Spleen (tissue), 13 donors: ENCODE results near the gene DUSP2. TPM values are rescaled to one million over a fixed set of nuclear protein-coding genes. Genes with fewer than 3 reads are reported as not detected.

Source experiments
- DNase-seq: peaks from one replicate; pipeline ENCODE4 v3.0.0-alpha.2; 2020
- H3K27ac ChIP-seq, 8 donors: fragments of 200-600 bp; sonication (generic) in 7 of 8; 1 replicate in 4 of 8; 2 replicates in 4 of 8; pipeline versions ENCODE4 v1.5.0 to v1.8.0; 2016 to 2021; ENCODE audit warnings: inconsistent platforms in 4 of 8, mild to moderate bottlenecking in 4 of 8, moderate library complexity in 1 of 8
- H3K27me3 ChIP-seq, 7 donors: fragments of 200-600 bp; sonication (generic) in 6 of 7; replicated peaks in 1 of 7; 1 replicate in 4 of 7; 2 replicates in 3 of 7; pipeline versions ENCODE4 v1.5.0 to v1.8.0; 2016 to 2021; ENCODE audit warnings: inconsistent platforms in 3 of 7, mild to moderate bottlenecking in 1 of 7
- H3K36me3 ChIP-seq, 6 donors: fragments of 200-600 bp; sonication (generic) in 5 of 6; 1 replicate in 4 of 6; 2 replicates in 2 of 6; pipeline versions ENCODE4 v1.5.0 to v1.8.0; 2016 to 2021; ENCODE audit warnings: inconsistent platforms in 2 of 6
- H3K4me1 ChIP-seq, 6 donors: fragments of 200-600 bp; sonication (generic) in 5 of 6; 1 replicate in 3 of 6; 2 replicates in 3 of 6; pipeline versions ENCODE4 v1.5.0 to v1.8.0; 2016 to 2021; ENCODE audit warnings: inconsistent platforms in 3 of 6
- H3K4me3 ChIP-seq, 8 donors: fragments of 200-600 bp; sonication (generic) in 7 of 8; 1 replicate in 4 of 8; 2 replicates in 4 of 8; pipeline versions ENCODE4 v1.5.0 to v1.8.0; 2016 to 2021; ENCODE audit warnings: inconsistent platforms in 4 of 8, mild to moderate bottlenecking in 4 of 8, moderate library complexity in 2 of 8
- H3K9me3 ChIP-seq, 8 donors: fragments of 200-600 bp; sonication (generic) in 7 of 8; 1 replicate in 4 of 8; 2 replicates in 4 of 8; pipeline versions ENCODE4 v1.5.0 to v1.8.0; 2016 to 2021; ENCODE audit warnings: inconsistent platforms in 4 of 8
- POLR2A ChIP-seq, 3 donors: fragments of 450-650 bp; IDR thresholded peaks; one replicate each; pipeline ENCODE4 v1.5.1; 2017; ENCODE audit warnings: antibody characterized with exemption in 3 of 3, mild to moderate bottlenecking in 1 of 3
- POLR2AphosphoS5 ChIP-seq, 3 donors: sonication (generic); formaldehyde crosslinking; IDR thresholded peaks; one replicate each; pipeline ENCODE4 v1.5.1; 2017; ENCODE audit warnings: antibody characterized with exemption in 3 of 3
- WGBS, 5 donors: extraction: QIAGEN DNeasy Blood & Tissue Kit in 3 of 5; methylation state at CpG; one replicate each; pipeline versions ENCODE4 v1.1.5 to v1.1.7; 2013 to 2018; 5-methylcytosine and 5-hydroxymethylcytosine counted together
- intact Hi-C: fragments of 100-400 bp; cut with DNase I; formaldehyde crosslinking; loops from one replicate; pipeline ENCODE4 v1.15.0; 2023; ENCODE audit warnings: low total_unique reads
- long read RNA-seq, 2 donors: transcript quantifications; one replicate each; lab custom pipeline, GENCODE V29; 2026
- polyA plus RNA-seq, 3 donors: library from polyadenylated mRNA; stranded (reverse); fragments of 200-250 nt; gene quantifications; one replicate each; pipeline ENCODE4 v1.2.1, GENCODE V29; 2013
- total RNA-seq, 7 donors: library from RNA; depleted of rRNA in 3 of 7; stranded (reverse); fragments of >200 nt in 3 of 7; fragmentation: NEBNext Ultra II Directional in 4 of 7; extraction: Animal tissue kit (Norgen Biotek cat#: 25700) in 4 of 7; gene quantifications; one replicate each; pipeline versions ENCODE4 v1.1.0 to v1.2.1, GENCODE V29; 2016 to 2021
- TF ChIP-seq, protein P1 (sequence below), 11 experiments: fragments of 200-600 bp in 7 of 11; fragments of 450-650 bp in 4 of 11; sonication (generic) in 4 of 11; IDR thresholded peaks in 8 of 11; conservative IDR thresholded peaks in 3 of 11; 1 replicate in 7 of 11; 2 replicates in 4 of 11; pipeline versions ENCODE4 v1.4.0 to v1.8.0; 2016 to 2021; ENCODE audit warnings: antibody characterized with exemption in 11 of 11, inconsistent platforms in 4 of 11, mild to moderate bottlenecking in 1 of 11
- donor health status: healthy with polysubstance abuse.
- donor health status: DM: no; HTN: no; CAD: no; lungs with moderate emphysema.
- donor health status: DM: no; HTN: no; CAD: no.
- donor health status: Bipolar disorder and iron deficiency.
- donor health status: healthy.
- donor health status: DM: no; HTN: no; CAD: no.
- donor health status: DM: yes; HTN: yes; CAD: no.

Gene DUSP2, protein sequence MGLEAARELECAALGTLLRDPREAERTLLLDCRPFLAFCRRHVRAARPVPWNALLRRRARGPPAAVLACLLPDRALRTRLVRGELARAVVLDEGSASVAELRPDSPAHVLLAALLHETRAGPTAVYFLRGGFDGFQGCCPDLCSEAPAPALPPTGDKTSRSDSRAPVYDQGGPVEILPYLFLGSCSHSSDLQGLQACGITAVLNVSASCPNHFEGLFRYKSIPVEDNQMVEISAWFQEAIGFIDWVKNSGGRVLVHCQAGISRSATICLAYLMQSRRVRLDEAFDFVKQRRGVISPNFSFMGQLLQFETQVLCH
- total RNA-seq, result 10 to 100 TPM; 27.2 to 88.0 (median 45.0) TPM
- 10 to 100 TPM; 24.2 to 60.8 (median 47.6) TPM for polyA plus RNA-seq
- long read RNA-seq, donor 1, transcript DUSP2-201 (4 exons, 1,688 nt), result major isoform, 6 of 6 reads
- long read RNA-seq, donor 1, partial matches to known transcripts, result 0 of 6 reads
- long read RNA-seq, donor 1, other reads (novel, unspliced or antisense), result 0 of 6 reads
- long read RNA-seq, donor 2, transcript DUSP2-201 (4 exons, 1,688 nt), result major isoform, 11 of 11 reads
- long read RNA-seq, donor 2, partial matches to known transcripts, result 0 of 11 reads
- long read RNA-seq, donor 2, other reads (novel, unspliced or antisense), result 0 of 11 reads

DNA sequence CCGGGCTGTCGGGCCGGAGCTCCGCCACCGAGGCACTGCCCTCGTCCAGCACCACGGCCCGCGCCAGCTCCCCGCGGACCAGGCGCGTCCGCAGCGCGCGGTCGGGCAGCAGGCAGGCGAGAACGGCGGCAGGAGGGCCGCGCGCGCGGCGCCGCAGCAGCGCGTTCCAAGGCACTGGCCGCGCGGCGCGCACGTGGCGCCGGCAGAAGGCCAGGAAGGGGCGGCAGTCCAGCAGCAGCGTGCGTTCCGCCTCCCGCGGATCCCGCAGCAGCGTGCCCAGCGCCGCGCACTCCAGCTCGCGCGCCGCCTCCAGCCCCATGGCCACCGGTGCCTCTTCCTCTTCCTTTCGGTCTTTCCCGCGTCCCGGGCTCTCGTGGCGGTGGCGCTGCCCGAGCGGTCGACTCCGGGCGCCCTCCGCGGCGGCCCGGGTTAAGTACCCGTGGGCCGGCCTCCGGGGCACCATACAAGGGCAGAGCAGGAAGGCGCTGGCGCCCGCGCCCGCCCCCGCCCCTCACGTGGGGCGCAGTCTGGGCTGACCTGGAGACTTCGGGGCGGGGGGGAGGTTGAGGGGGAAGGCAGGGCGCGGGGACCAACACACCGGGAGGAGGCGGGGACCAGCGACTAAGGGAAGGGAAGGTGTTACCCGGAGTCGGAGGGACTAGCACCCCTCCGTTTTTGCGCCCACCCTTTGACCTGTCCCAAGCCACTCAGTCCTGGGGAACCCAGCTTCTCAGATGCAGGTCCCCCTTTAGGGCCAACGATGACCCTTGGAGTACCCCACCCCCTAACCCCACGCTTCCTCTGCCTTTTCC lies at the start of gene DUSP2:
Gene DUSP2, minus strand, starts transcription at position 405 of the 812 bp plus-strand sequence. Its CDS starts 86 bp downstream, at position 319.
- Histone ChIP-seq H3K27ac (peak within 1 kb of the TSS; percentile 74 to 95 (median 86)), H3K36me3 (peaks cover 0 to 33% (median 0%) of the 10 kb centered on the region in 6 donors), H3K27me3 (no peaks in the 10 kb centered on the region), H3K4me3 (peak within 1 kb of the TSS; percentile 58 to 91 (median 67)), H3K4me1 (peaks cover 27 to 86% (median 72%) of the 10 kb centered on the region in 6 donors), H3K9me3 (no peaks in the 10 kb centered on the region)
- intact Hi-C loops, result no loop called here
- WGBS, 5 donors, result 0 to 5% (median 1%) methylated on average over 21 to 94 of the region's 94 CpGs
- DNase-seq, result peak; percentile 96
- TF ChIP-seq POLR2A (IDR thresholded peaks at IDR 0.05), result peak in 2 of 3 donors; percentile 96
- peak; percentile 98 to 99 (median 98) for TF ChIP-seq POLR2AphosphoS5 (IDR thresholded peaks at IDR 0.05)
- TF ChIP-seq, protein P1, sequence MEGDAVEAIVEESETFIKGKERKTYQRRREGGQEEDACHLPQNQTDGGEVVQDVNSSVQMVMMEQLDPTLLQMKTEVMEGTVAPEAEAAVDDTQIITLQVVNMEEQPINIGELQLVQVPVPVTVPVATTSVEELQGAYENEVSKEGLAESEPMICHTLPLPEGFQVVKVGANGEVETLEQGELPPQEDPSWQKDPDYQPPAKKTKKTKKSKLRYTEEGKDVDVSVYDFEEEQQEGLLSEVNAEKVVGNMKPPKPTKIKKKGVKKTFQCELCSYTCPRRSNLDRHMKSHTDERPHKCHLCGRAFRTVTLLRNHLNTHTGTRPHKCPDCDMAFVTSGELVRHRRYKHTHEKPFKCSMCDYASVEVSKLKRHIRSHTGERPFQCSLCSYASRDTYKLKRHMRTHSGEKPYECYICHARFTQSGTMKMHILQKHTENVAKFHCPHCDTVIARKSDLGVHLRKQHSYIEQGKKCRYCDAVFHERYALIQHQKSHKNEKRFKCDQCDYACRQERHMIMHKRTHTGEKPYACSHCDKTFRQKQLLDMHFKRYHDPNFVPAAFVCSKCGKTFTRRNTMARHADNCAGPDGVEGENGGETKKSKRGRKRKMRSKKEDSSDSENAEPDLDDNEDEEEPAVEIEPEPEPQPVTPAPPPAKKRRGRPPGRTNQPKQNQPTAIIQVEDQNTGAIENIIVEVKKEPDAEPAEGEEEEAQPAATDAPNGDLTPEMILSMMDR (IDR thresholded peaks at IDR 0.05 in 8 of 11, conservative IDR thresholded peaks at IDR 0.05 in 3 of 11), result peak in 2 of 11 experiments; percentile 6 to 22

DNA sequence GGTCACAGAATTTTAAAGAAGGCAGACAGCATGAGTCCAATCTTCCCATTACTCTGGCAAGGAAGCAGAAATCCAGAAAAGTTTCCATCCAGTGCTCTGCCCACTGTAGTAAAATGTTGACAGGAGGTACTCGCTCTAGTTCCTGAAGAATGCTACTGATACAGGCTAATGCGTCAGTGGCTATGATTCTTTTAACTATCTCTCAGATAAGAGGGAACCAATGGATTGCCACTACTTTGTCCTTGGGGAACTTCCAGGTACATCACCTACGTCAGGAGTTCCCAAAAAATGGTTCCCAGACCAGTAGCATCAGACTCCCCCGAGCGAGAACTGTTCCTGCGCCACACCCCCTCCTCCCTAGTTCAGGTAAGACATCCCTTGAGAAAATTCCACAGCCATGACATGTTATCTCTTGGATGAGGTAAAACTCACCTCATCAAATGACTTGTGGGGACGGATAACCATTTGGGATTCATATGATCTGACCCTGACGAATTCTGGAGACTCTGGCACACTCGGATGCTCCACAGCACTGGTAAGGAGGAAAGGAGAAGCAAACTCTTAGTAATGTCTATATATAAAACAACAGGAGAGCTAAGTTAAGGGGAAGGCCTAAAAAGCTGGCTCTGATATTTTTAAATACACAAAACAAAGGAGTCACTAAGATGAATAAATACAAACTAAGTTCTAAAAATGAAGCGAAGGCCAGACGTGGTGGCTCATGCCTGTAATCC lies 46.9 kb upstream of the DUSP2 start:
- intact Hi-C loops, result no loop called here
- no peaks in the 10 kb centered on the region for H3K27me3 ChIP-seq
- WGBS, 5 donors, result 92 to 96% (median 93%) methylated on average over 11 of the region's 11 CpGs
- H3K9me3 ChIP-seq, result no peaks in the 10 kb centered on the region
- TF ChIP-seq POLR2A (IDR thresholded peaks at IDR 0.05) (no peak), POLR2AphosphoS5 (IDR thresholded peaks at IDR 0.05) (no peak)
- TF ChIP-seq, protein P1 (IDR thresholded peaks at IDR 0.05 in 8 of 11, conservative IDR thresholded peaks at IDR 0.05 in 3 of 11), result no peak
- no peak for DNase-seq
- peaks cover 5 to 86% (median 75%) of the 10 kb centered on the region in 6 donors for H3K36me3 ChIP-seq
- H3K4me3 ChIP-seq, result no peak overlapping the region
- no peak overlapping the region for H3K27ac ChIP-seq
- H3K4me1 ChIP-seq, result peaks cover 0 to 39% (median 10%) of the 10 kb centered on the region in 6 donors

DNA sequence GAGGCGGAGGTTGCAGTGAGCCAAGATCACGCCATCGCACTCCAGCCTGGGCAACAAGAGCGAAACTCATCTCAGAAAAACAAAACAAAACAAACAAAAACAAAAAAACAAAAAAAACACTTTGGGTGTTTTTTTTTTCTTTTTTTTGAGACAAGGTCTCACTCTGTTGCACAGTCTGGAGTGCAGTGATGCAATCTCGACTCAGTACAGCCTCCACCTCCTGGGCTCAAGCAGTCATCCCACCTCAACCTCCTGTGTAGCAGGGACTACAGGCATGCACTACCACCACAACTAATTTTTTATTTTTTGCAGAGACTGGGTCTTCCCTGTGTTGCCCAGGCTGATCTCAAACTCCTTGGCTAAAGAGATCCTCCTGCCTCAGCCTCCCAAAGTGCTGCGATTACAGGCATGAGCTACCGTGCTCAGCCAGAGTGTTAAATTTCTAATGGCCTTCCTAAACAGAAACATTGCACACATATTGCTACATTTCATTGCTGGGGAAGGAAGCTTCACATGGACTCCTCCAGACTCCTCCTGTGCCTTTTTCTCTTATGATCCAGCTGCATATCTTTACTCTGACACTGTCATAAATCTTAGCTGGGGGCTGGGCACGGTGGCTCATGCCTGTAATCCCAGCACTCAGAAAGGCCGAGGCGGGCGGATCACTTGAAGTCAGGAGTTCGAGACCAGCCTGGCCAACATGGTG lies 43.7 kb upstream of the DUSP2 start:
- no peak for DNase-seq
- no peak overlapping the region for H3K27ac ChIP-seq
- H3K9me3 ChIP-seq, result no peaks in the 10 kb centered on the region
- H3K4me3 ChIP-seq, result no peak overlapping the region
- no peaks in the 10 kb centered on the region for H3K27me3 ChIP-seq
- WGBS, 5 donors, result 86 to 96% (median 93%) methylated on average over 12 of the region's 12 CpGs
- no peak for TF ChIP-seq POLR2A (IDR thresholded peaks at IDR 0.05)
- TF ChIP-seq, protein P1 (IDR thresholded peaks at IDR 0.05 in 8 of 11, conservative IDR thresholded peaks at IDR 0.05 in 3 of 11), result no peak
- TF ChIP-seq POLR2AphosphoS5 (IDR thresholded peaks at IDR 0.05), result no peak
- intact Hi-C loops, result no loop called here
- H3K4me1 ChIP-seq, result peaks cover 0 to 20% (median 0%) of the 10 kb centered on the region in 6 donors
- peaks cover 8 to 100% (median 89%) of the 10 kb centered on the region in 6 donors for H3K36me3 ChIP-seq
